Subcutaneous abdominal adipose tissue (tissue), 5 donors: ENCODE data around the gene NSMCE1.

ENCODE experiments used
- H3K27ac ChIP-seq: one replicate; pipeline ENCODE4 v1.7.0; 2013; ENCODE audit warnings: low read depth, mild to moderate bottlenecking, inconsistent platforms, low read length, moderate library complexity
- H3K27me3 ChIP-seq, 5 donors: one replicate each; pipeline ENCODE4 v1.7.0; 2013; ENCODE audit warnings: low read length in 5 of 5, inconsistent platforms in 1 of 5; ENCODE audit not compliant: control insufficient read depth in 5 of 5, insufficient read depth in 4 of 5
- H3K36me3 ChIP-seq, 5 donors: one replicate each; pipeline ENCODE4 v1.7.0; 2013; ENCODE audit warnings: low read length in 5 of 5; ENCODE audit not compliant: control insufficient read depth in 5 of 5, insufficient read depth in 5 of 5
- H3K4me1 ChIP-seq, 5 donors: one replicate each; pipeline ENCODE4 v1.7.0; 2013; ENCODE audit warnings: low read length in 5 of 5, mild to moderate bottlenecking in 3 of 5, moderate library complexity in 1 of 5; ENCODE audit not compliant: control insufficient read depth in 5 of 5, insufficient read depth in 5 of 5
- H3K4me3 ChIP-seq, 5 donors: one replicate each; pipeline ENCODE4 v1.7.0; 2013; ENCODE audit warnings: low read length in 5 of 5, low read depth in 1 of 5
- H3K9ac ChIP-seq, 5 donors: one replicate each; pipeline ENCODE4 v1.7.0; 2013; ENCODE audit warnings: low read length in 5 of 5, mild to moderate bottlenecking in 4 of 5, moderate library complexity in 3 of 5
- H3K9me3 ChIP-seq, 5 donors: one replicate each; pipeline ENCODE4 v1.7.0; 2013; ENCODE audit warnings: low read length in 5 of 5; ENCODE audit not compliant: control insufficient read depth in 5 of 5
- donor health status: healthy.
- donor health status: healthy.
- donor health status: healthy.
- donor health status: healthy.
- donor health status: healthy.

NSMCE1 gene

DNA sequence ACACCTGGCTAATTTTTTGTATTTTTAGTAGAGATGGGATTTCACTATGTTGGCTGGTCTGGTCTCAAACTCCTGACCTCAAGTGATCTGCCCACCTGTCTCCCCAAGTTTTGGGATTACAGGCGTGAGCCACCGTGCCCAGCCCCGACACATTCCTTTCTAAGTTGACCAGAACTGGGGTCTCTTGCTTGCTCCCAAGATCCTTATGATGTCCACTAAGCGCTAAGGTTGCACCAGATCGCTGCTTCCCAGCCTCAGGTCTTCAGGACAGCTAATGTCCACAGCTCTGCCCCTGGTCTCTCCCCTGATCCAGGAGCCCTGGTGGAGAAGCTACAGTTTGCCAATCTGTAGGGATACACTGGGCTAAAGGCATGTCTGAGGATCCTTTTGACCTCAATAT lies 29.5 kb downstream of the NSMCE1 start:
- Histone ChIP-seq H3K27me3 (no peaks in the 10 kb centered on the region), H3K4me1 (peaks cover 19 to 87% (median 66%) of the 10 kb centered on the region in 5 donors), H3K36me3 (peaks cover 0 to 2% (median 2%) of the 10 kb centered on the region in 5 donors), H3K27ac (no peak overlapping the region), H3K9ac (no peak overlapping the region), H3K9me3 (no peaks in the 10 kb centered on the region), H3K4me3 (no peak overlapping the region)

- Histone ChIP-seq H3K27ac (no peak overlapping the region), H3K36me3 (peaks cover 0 to 6% (median 3%) of the 10 kb centered on the region in 5 donors), H3K9ac (no peak overlapping the region), H3K9me3 (no peaks in the 10 kb centered on the region), H3K4me3 (no peak overlapping the region), H3K27me3 (no peaks in the 10 kb centered on the region), H3K4me1 (peaks cover 19 to 83% (median 62%) of the 10 kb centered on the region in 5 donors)
These were observed 30.0 kb downstream of the NSMCE1 start for GRCh38 chr16:27238591-27238990.

DNA sequence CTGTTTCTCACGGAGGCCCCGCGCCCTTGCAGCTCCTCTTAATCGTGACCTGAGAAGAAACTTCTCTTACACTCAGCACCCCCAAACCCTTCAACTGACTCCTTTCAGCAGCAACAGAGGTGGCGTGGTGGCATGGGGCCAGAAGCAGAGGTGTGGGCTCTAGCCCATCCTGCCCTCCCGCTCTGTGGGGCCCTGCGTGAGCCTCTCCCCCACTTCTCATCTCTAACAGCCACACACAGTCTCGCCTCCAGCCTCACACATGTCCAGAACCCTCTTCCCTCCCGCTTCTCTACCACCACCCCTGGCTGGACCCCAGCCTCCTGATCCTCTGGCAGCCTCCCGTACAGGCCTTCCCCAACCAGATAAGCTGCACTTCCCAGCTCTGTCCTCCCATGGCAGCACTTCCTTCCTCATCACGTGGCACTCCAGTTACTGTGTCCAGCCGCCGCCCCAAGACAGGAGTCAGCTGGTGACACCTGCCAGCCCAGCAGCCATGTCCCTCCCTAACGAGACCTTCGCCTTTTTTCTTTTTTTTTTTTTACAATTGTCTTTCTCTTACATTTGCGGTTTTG lies 30.5 kb downstream of the NSMCE1 start:
- Histone ChIP-seq H3K27me3 (no peaks in the 10 kb centered on the region), H3K4me1 (peaks cover 16 to 78% (median 57%) of the 10 kb centered on the region in 5 donors), H3K4me3 (peak overlapping the region in 1 of 5 donors; percentile 6), H3K27ac (no peak overlapping the region), H3K9me3 (no peaks in the 10 kb centered on the region), H3K36me3 (peaks cover 0 to 11% (median 3%) of the 10 kb centered on the region in 5 donors), H3K9ac (no peak overlapping the region)

- Histone ChIP-seq H3K4me3 (peak overlapping the region in 2 of 5 donors; percentile 6 to 24), H3K9me3 (no peaks in the 10 kb centered on the region), H3K9ac (peak overlapping the region in 3 of 5 donors; percentile 9 to 44 (median 15)), H3K27me3 (no peaks in the 10 kb centered on the region), H3K36me3 (peaks cover 0 to 12% (median 7%) of the 10 kb centered on the region in 5 donors), H3K27ac (peak overlapping the region; percentile 50), H3K4me1 (peaks cover 13 to 71% (median 51%) of the 10 kb centered on the region in 5 donors)
These were observed 31.2 kb downstream of the NSMCE1 start for GRCh38 chr16:27237219-27238015.

GRCh38 chr16:27236635-27237218 lies 31.8 kb downstream of the NSMCE1 start:
- H3K27me3 ChIP-seq: no peaks in the 10 kb centered on the region
- H3K4me3 ChIP-seq: no peak overlapping the region
- H3K36me3 ChIP-seq: peaks cover 0 to 19% (median 14%) of the 10 kb centered on the region in 5 donors
- peak overlapping the region; percentile 50 for H3K27ac ChIP-seq
- peak overlapping the region in 2 of 5 donors; percentile 15 to 44 for H3K9ac ChIP-seq
- H3K4me1 ChIP-seq: peaks cover 9 to 69% (median 45%) of the 10 kb centered on the region in 5 donors
- H3K9me3 ChIP-seq: no peaks in the 10 kb centered on the region

GRCh38 chr16:27235938-27236245 lies 32.7 kb downstream of the NSMCE1 start:
- Histone ChIP-seq H3K36me3 (peaks cover 0 to 26% (median 18%) of the 10 kb centered on the region in 5 donors), H3K9ac (peak overlapping the region in 1 of 5 donors; percentile 41), H3K27me3 (no peaks in the 10 kb centered on the region), H3K27ac (peak overlapping the region; percentile 35), H3K4me1 (peaks cover 5 to 64% (median 36%) of the 10 kb centered on the region in 5 donors), H3K9me3 (no peaks in the 10 kb centered on the region), H3K4me3 (no peak overlapping the region)

- Histone ChIP-seq H3K9ac (peak overlapping the region in 1 of 5 donors; percentile 41), H3K27me3 (no peaks in the 10 kb centered on the region), H3K9me3 (no peaks in the 10 kb centered on the region), H3K4me3 (peak overlapping the region in 4 of 5 donors; percentile 18 to 25 (median 21)), H3K27ac (peak overlapping the region; percentile 35), H3K4me1 (peaks cover 5 to 64% (median 33%) of the 10 kb centered on the region in 5 donors), H3K36me3 (peaks cover 0 to 32% (median 23%) of the 10 kb centered on the region in 5 donors)
These were observed 33.3 kb downstream of the NSMCE1 start for GRCh38 chr16:27235055-27235937.

DNA sequence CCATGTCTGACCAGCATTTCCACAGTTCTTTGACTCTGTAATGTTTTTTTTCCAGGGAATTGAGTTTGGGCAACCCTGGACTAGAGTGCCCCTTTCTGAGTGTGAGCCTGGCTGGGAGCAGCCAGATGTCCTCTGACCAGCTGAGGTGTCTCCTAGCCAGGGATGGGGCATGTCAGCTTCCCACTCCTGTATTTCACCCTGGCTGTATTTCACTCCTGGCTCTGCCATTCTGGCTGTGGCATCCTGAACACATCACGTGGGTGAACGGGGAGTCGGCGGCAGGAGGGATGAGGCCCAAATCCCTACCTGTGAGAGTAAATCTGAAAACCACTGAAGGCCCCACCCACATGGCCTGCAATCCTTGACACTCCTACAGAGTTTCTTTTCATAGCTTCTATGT lies 34.0 kb downstream of the NSMCE1 start:
- no peak overlapping the region for H3K4me3 ChIP-seq
- no peak overlapping the region for H3K27ac ChIP-seq
- peaks cover 0 to 39% (median 25%) of the 10 kb centered on the region in 5 donors for H3K36me3 ChIP-seq
- no peaks in the 10 kb centered on the region for H3K27me3 ChIP-seq
- H3K9me3 ChIP-seq: no peaks in the 10 kb centered on the region
- peak overlapping the region in 1 of 5 donors; percentile 32 for H3K9ac ChIP-seq
- peaks cover 5 to 65% (median 33%) of the 10 kb centered on the region in 5 donors for H3K4me1 ChIP-seq

GRCh38 chr16:27234171-27234570 lies 34.4 kb downstream of the NSMCE1 start:
- Histone ChIP-seq H3K9me3 (no peaks in the 10 kb centered on the region), H3K4me3 (no peak overlapping the region), H3K4me1 (peaks cover 5 to 70% (median 36%) of the 10 kb centered on the region in 5 donors), H3K27ac (no peak overlapping the region), H3K9ac (no peak overlapping the region), H3K27me3 (no peaks in the 10 kb centered on the region), H3K36me3 (peaks cover 0 to 39% (median 25%) of the 10 kb centered on the region in 5 donors)
